NOMO-1 treated with DMSO at 0.1 percent for 48 hours (cell line): Measurements from ENCODE around the gene RANBP9.

Experiments
- DNase-seq: peaks from one replicate; lab custom pipeline; 2025; ENCODE audit not compliant: unreplicated experiment; lab: John Stamatoyannopoulos, UW

RANBP9 gene

DNA sequence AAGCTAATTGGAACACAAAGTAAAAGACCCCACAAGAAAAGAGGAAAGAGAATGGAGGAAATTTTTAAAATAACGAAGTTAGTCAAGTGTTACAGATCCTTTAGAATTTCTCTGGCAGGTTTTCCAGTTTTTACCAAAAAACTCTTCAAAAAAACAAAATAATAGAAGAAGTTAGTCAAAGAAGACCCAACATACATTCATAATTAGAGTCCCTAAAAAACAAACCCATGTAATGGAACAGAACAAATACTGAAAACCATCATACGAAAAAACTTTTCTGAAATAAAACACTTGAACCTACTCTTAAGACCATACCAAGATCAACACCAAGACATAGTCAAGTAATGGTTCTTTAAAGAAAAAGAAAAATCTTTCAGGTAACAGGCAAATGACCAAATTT lies 31.6 kb downstream of the RANBP9 start:
- DNase-seq = no peak

DNA sequence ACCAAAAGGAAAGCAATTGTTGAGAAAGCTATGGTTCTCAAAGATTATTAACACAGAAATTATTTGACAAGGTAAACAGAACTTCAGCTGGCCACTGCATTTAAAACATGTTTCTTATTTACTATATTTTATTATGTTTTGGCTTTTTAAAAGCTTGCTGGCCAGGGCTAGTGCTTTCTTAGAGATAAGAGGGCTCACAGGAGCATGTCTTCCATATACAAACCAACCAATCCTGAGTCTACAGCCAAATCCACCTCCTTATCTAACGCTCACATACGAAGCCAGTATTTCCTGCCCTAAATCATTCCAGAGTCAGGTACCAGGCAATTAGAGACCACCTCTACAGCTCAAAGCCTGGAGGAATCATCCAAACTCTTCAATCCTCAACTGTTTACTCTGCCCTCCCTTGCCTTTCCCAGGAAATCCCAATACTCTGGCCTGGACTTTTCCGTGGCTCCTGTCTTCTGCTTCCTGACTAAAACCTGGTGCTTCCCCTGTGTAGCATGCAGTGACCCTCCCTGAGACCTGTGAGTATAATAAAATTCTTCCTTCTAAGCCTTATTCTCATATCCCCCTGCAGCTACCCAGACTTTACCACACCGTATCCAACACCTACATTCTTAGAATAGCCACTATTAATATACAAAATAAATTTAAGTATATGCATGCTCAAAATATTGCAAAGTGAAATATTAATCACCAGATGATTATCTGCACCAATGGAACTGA lies 33.2 kb downstream of the RANBP9 start:
- DNase-seq = no peak

DNA sequence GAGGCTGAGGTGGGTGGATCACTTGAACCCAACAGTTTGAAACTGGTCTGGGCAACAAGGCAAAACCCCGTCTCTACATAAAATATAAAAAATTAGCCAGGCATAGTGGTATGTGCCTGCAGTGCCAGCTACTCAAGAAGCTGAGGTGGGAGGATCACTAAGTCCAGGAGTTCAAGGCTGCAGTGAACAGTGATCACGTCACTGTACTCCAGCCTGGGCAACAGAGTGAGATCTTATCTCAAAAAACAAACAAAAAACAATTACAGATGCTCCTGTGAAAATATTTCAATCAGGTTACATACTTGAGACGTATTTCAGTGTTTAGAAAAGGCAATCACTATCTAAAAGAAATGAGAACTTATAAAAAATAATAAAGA lies 33.8 kb downstream of the RANBP9 start:
- DNase-seq = no peak

DNA sequence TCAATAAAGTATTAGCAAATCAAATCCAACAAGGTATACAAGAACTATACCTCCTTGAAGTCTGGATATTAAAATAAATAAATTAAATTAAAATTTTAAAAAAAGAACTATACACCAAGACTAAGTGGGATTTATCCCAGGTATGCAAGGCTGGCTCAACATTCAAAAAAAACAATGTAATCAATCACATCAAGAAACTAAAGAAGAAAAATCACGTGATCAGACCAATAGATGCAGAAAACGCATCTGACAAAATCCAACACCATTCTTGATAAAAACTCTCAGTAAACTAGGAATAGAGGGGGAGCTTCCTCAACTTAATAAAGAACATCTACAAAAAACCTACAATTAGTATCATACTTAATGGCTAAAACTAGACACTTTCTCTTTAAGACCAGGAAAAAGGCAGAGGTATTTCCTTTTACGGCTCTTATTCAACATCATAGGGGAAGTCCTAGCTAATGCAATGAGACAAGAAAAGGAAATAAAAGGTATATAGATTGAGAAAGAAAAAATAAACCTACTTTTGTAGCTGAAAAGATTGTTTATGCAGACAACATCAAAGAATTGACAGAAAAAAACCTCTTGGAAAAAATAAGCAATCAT lies 35.0 kb downstream of the RANBP9 start:
- DNase-seq = no peak

DNA sequence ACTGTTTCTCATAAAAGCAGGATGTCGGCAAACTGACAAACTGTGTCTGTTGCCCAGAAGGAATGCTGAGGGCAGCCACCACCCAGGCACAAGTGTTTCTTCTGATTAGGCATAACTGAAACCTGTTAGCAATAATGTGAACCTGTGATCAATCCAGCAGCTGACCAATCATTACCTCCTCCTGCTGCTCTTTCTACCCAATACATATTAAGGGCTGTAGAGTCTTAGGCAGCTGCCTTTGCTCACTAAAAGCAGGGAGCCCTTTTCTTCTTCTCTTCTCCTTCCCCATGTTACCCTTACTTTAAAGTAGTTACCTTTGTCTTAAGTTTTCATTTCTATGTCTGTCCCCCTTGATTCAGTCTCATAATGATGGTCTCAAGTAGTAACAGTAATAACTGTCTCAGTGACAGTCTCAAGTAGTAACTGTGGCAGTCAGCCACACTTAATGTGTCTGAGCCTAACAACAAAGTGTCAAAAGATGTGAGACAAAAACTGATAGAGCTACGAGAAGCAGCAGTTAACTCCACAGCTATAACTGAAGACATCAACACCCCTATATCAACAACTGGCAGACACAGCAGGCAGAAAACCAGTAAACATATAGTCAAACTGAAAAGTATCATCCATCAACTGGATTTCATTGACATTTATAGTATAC lies 37.0 kb downstream of the RANBP9 start:
- DNase-seq = no peak

DNA sequence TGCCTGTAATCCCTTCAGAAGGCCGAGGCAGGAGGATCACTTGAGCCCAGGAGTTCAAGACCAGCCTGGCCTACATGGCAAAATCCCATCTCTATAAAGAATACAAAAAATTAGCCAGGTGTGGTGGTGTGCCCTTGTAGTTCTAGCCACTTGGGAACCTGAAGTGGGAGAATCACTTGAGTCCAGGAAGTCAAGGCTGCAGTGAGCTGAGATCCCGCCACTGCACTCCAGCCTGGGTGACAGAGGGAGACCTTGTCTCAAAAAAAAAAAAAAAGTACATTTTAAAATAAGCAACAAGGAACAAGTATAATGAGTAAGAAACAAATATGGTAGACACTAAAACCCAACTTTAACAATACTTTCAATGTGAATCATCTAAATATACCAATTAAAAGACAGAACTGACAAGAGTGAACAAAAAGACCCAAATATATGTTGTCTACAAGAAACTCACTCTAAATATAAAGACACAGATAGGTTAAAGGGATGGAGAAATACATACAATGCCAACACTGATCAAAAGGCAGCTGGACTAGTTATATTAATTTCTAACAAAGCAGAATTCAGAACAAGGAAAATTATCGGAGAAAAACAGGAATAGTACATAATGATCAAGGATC lies 37.7 kb downstream of the RANBP9 start:
- no peak for DNase-seq

DNA sequence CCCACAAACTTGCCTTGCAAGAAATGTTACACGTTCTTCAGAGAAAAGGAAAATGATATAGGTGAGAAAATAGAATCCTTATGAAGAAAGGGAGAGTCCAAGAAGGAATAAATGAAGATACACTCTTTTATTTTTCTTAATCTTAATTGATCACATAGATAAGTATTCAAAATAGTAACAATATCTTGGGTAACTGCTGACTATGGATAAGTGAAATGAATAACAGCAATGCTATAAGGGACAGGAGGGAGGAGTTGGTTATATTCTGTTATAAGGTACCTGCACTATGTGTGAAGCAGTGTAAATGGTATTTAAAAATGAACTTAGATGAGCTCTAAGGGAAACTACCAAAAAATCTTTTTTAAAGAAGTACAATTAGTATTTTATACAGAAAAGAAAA lies 38.3 kb downstream of the RANBP9 start:
- DNase-seq = no peak

DNA sequence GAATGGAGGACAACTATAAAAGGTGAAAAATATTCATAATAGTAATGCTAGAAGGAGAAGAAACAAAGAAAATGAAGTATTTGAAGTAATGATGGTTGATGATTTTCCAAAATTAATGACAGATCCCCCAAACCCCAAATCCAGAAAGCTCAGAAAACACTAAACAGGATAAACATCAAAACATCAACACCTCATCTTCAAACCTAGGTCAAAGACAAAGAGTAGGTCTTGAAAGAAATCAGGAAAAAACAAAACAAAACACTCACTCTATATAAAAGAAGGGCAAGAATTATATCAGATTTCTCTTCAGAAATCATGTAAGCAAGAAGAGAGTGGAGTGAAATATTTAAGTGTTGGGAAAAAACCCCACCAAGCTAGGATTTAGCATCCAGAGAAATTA lies 38.7 kb downstream of the RANBP9 start:
- DNase-seq = no peak

DNA sequence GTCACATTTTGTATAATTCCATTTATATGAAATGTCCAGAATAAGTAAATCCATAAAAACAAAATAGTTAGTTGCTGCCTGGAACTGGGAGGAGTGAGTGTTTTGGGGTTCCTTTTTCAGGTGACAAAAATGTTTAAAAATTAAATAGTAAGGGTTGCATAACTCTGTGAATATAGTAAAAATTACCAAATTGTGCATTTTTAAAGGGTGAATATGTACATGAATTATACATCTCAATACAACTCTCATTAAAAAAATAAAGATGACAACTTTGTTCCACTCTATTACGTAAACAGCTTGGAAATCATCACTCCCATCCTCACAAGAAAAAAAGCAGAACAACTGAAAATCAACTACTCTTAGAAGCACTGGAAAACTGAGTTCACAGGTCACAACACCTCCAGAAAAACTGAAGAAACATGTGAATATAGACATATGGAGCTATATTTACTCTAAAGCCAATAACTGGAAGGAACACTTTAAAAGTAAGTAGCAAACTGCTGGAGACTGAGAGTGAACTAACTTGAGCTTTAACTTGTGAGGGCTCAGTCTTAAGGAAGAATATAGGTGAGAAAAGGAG lies 40.0 kb downstream of the RANBP9 start:
- DNase-seq = peak; percentile 7

DNA sequence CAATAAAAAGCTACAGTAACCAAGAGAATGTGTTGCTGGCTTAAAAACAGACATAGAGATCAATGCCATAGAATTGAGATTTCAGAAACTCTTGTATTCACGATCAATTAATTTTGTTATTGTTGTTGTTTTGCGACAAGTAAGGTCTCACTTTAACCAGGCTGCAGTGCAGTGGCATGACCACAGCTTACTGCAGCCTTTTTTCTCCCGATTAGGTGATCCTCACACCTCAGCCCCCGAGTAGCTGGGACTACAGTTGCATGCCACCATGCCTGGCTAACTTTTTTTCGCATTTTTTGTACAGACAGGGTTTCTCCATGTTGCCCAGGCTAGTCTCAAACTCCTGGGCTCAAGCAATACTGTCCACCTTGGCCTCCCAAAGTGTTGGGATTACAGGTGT lies 42.2 kb downstream of the RANBP9 start:
- DNase-seq = no peak

DNA sequence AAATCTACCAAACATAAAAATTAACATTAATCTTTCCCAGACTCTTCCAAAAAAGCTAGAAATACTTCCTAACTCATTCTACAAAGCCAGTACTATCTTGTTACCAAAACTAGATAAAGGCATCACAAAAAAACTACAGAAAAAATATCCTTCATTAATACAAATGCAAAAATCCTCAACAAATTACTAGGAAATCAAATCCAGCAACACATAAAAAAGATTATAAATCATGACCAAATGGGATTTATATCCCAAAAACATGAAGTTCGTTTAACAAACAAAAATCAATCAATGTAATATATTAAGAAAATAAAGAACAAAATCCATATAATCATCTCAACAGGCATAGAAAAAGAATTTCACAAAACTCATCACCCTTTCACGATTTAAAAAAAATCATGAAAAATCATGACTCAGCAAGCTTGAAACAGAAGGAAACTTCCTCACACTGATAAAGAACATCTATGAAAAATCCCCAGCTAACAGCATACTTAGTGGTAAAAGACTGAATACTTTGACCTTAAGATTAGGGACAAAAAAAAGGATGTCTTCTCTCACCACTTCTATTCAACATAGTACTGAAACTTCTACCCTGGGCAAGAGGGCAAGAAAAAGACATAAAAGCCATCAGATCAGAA lies 43.2 kb downstream of the RANBP9 start:
- peak; percentile 32 for DNase-seq

DNA sequence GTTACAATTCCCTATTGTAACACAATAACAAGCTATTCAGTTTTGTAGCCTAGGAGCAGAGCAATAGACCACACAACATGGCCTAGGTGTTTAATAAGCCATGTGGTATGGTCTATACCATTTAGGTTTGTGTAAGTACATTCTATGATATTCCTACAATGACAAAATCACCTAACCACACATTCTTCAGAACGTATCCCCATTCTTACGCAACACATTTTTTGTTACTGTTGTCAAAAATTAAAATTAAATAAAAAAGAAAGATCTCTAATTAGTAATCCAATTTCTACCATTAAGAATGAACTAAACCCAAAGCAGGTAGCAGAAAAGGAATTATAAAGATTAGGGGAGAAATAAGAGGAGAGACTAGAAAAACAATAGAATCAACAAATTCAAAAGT lies 44.0 kb downstream of the RANBP9 start:
- no peak for DNase-seq

DNA sequence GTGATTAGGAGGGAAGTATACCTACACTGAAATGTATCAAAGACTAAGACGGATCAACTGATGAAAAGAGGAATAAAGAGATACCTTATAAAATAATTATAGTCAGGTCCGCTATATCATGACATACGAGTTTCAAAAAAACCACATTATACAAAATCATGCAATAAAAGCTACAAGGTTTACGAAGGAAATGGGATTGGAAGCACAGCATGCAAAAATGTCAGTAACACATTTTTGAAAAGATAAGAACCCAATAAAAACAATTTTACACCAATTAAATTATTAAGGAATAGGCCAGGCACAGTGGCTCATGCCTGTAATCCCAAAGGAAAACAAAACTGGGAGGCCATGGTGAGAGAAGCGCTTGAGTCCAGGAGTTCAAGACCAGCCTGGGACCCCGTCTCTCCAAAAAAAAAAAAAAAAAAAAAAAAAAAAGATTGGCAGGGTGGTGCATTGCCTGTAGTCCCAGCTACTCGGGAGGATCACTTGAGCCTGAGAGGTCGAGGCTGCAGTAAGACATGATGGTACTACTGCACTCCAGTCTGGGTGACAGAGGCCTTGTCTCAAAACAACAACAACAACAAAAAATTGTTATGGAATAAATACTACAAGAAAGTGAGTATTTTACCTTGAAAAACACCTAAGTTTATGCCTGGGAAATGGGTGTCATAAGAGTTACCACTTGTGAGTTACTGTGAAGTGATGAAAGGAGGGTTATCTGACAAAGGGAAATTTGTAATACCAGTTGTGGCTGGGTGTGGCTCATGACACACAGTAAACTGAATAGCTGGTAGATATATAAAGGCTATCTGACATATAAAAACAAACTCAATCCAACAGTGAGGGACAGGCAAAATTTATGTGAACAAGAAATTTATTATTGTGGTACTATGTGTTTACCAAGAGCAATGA lies 45.2 kb downstream of the RANBP9 start:
- no peak for DNase-seq

DNA sequence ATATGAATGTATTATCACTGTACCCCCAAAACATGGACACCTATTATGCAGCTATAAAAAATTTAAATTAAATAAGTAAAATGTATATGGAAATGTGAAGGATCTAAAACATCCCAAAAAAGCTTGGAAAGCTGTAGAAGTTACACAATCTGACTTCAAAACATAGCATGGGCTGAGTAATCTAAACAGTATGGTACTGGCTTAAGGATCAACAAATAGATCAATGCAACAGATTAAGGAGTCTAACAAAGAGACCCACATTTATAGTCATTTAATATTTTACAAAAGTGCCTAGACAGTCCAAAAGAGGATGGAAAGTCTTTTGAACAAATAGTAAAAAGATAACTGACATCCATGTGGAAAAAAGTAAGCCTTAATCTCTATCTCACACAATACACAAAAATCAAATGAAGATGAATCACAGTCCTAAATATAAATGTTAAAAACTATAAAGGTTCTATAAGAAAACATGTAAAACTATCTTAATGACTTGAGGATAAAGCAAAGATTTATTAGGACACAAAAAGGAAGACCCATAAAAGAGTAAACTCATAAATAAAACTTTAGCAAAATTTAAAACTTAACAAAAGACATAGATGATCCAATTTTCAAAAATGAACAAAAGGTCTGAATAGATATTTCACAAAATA lies 46.8 kb downstream of the RANBP9 start:
- DNase-seq = no peak

DNA sequence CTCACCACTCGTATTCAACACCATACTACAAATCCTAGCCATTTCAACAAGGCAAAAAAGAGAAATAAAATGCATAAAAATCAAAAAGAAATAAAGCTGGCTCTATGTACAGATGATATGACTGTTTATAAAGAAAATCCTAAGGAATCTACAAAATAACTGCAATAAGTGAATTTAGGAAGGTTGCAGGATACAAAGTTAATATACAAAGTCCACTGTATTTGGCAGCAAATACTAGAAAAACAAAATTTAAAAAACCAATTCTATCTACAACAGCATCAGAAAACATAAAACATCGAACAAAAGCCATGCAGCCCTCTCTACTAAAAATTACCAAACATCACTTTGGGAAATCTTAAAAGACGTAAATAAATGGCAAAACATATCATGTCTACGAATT lies 47.6 kb downstream of the RANBP9 start:
- DNase-seq = no peak

DNA sequence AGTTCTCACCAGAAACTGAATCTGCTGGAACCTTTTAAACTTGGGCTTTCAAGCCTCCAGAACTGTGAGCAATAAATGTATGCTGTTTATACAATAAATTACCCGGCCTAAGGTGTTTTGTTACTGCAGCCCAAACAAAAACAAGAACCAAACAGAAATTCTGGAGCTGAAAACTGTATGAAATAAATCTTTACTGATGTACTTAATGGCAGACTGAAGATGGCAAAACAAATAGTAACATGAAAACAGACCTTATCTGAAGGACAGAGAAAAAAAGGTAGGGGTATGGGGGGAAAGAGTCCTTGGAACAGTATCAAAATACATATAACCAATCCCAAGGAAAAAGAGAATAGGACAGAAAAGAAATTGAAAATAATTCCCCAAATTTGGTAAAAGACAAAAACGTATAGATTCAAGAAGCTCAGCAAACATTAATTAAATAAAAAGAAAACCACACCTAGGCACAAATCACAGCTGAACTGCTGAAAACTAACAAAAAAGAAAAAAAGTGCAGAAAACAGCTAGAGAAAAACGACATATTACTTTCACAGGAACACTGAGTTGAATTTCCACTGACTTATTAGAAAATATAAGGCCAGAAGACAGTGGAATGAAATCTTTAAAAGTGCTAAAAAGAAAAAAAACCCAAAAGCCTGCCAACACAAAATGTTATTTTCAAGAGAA lies 48.8 kb downstream of the RANBP9 start:
- DNase-seq = no peak

DNA sequence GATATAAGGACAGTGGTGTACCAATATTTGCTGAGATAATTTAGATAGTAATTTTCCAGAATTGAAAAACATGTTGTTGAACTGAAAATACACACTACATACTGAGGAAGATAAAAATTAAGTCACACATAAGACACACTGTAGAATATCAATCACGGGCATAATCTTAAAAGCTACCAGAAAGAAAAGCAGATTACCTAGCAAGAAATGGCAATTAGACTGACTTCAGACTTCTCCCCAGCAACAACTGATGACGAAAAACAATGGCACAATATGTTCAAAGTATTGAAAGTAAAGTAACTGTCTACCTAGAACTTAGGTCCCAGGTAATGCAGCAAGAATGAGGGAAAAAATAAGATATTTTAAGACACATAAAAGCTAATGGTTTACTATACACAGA lies 50.0 kb downstream of the RANBP9 start:
- no peak for DNase-seq

DNA sequence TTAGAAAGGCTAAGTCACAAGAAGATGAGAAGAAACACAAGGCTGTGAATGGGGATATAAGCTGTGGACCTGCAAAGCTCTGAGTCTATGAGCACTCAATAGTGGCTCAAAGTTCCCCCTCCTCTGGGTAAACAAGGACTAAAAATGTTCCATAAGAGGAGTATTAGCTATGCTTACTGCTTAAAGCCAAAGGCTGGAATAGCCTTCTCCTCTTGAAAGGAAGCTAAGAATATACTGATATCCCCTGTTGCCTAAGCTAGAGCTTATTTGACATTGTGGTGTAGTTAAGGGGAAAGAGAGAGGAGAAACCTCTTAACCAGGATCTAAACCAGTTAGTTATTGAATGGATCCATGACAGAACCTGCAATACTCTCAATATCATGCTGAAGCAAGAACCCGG lies 50.7 kb downstream of the RANBP9 start:
- no peak for DNase-seq

DNA sequence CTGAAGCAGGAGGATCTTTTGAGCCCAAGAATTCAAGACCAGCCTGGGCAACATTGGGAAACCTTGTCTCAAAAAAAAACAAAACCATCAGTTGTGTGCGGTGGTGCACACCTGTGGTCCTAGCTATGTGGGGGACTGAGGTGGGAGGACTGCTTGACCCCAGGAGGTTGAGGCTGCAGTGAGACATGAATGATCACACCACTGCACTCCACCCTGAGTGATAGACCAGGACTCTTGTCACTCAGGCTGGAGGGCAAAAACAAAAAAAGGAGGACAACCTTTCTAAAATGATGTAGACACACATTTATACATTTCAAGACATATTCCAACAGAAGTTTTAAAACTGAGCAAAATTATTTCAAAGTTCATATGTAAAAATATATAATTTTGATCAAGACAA lies 51.4 kb downstream of the RANBP9 start:
- no peak for DNase-seq
